DMS79 (cell line): ENCODE results near the gene AP5S1.
"Not testable (repeated sequence)": the region's sequence is repeated elsewhere in the genome, so short reads cannot be mapped to it uniquely, and the experiment has no call there.

Experiments
- DNase-seq: peaks from one replicate; lab custom pipeline; 2025; lab: John Stamatoyannopoulos, UW

Gene AP5S1

GRCh38 chr20:3812975-3813847 lies 7.1 kb upstream of the AP5S1 start:
- DNase-seq, result no peak

GRCh38 chr20:3813848-3814581 lies 6.3 kb upstream of the AP5S1 start:
- no peak for DNase-seq

GRCh38 chr20:3814928-3815495 lies 5.3 kb upstream of the AP5S1 start:
- no peak for DNase-seq

GRCh38 chr20:3815703-3816315 lies 4.5 kb upstream of the AP5S1 start:
- no peak for DNase-seq

- DNase-seq, result no peak
These were observed 1.9 kb upstream of the AP5S1 start for GRCh38 chr20:3818155-3819151.

- no peak for DNase-seq
These were observed 818 bp upstream of the AP5S1 start for GRCh38 chr20:3819411-3820047.

GRCh38 chr20:3820901-3821727 lies 767 bp downstream of the AP5S1 start:
- DNase-seq, result no peak

GRCh38 chr20:3821996-3822395 lies 1.6 kb downstream of the AP5S1 start:
- DNase-seq, result no peak

- DNase-seq, result no peak
These were observed 3.5 kb downstream of the AP5S1 start for GRCh38 chr20:3823881-3824280.

GRCh38 chr20:3825526-3825925 lies 5.2 kb downstream of the AP5S1 start:
- DNase-seq, result no peak

- no peak for DNase-seq
These were observed 6.1 kb downstream of the AP5S1 start for GRCh38 chr20:3826420-3826819.

GRCh38 chr20:3828798-3829197 lies 8.5 kb downstream of the AP5S1 start:
- no peak for DNase-seq

- DNase-seq, result not testable (repeated sequence)
These were observed 9.5 kb downstream of the AP5S1 start for GRCh38 chr20:3829891-3830290.

- DNase-seq, result no peak
These were observed 15.8 kb downstream of the AP5S1 start for GRCh38 chr20:3836132-3836531.

GRCh38 chr20:3839328-3839727 lies 19.0 kb downstream of the AP5S1 start:
- DNase-seq, result no peak

- not testable (repeated sequence) for DNase-seq
These were observed 19.9 kb downstream of the AP5S1 start for GRCh38 chr20:3840201-3840600.

GRCh38 chr20:3842348-3842930 lies 22.1 kb downstream of the AP5S1 start:
- no peak for DNase-seq

- DNase-seq, result no peak
These were observed 23.1 kb downstream of the AP5S1 start for GRCh38 chr20:3843490-3843889.

- not testable (repeated sequence) for DNase-seq
These were observed 23.8 kb downstream of the AP5S1 start for GRCh38 chr20:3843990-3844619.
